SW 1271 (cell line): Measurements from ENCODE around the gene HMCN2.
"Not testable (repeated sequence)": the region's sequence is repeated elsewhere in the genome, so short reads cannot be mapped to it uniquely, and the experiment has no call there.

ENCODE experiments used
- DNase-seq, 2 experiments: peaks; one replicate each; lab custom pipeline; 2025; lab: John Stamatoyannopoulos, UW

The HMCN2 gene

DNA sequence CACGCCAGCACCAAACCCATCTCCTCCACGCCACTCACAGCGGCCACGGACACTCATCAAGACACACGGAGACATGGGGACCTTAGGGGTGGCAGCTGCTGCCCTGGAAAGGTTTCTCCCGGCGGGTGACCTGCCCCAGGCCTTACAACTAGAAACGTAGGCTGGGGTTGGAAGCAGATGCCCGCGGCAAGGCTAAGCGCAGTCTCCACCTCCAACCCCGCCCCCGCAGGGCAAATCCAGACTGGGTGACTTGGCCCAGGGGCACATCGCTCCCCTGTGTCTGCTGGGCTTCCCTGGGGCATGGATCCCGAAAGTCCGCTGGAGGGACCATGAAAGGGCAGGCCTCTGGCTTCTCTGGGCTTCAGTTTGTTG, 167.2 kb downstream of the HMCN2 start:
- no peak for DNase-seq

DNA sequence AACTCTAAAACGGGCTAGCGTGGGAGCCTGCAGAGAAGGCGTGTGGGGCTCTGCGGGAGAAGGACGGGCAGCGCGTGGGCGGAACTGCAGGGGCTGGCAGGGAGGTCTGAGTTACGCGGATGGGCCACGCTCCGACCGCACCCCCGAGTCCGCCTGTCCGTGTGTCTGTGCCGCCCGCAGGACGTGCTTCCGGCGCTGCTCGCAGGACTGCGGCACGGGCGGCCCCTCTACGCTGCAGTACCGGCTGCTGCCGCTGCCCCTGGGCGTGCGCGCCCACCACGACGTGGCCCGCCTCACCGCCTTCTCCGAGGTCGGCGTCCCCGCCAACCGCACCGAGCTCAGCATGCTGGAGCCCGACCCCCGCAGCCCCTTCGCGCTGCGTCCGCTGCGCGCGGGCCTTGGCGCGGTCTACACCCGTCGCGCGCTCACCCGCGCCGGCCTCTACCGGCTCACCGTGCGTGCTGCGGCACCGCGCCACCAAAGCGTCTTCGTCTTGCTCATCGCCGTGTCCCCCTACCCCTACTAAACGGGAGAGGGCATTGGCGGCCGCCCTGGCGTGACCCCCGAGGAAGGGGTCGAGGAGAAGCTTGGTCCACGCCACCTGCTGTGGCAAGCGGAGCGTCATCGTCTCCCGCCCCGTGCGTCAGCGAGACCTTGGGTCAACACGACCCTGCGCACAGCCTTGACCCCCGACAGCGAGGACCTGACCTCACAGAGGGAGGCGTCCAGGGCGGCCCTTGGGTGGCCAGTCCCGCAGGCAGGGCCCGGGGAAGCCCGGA, 167.8 kb downstream of the HMCN2 start:
- DNase-seq: peak in 1 of 2 experiments; percentile 66

DNA sequence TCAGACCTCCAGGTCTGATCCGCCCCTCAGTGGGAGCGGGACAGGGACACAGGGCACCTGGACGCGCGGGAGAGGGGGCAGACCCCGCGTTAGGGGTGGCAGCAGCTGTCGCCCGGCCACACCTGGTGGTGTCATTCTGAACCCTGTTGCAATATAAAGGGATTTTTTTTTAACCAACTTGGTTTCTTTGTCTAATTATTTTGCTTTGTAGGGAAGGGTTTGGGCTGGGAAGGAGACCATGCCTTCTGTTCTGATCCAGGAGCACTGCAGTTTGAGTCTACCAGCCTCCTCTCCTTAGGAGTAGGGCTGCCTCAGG, 168.3 kb downstream of the HMCN2 start:
- no peak for DNase-seq

DNA sequence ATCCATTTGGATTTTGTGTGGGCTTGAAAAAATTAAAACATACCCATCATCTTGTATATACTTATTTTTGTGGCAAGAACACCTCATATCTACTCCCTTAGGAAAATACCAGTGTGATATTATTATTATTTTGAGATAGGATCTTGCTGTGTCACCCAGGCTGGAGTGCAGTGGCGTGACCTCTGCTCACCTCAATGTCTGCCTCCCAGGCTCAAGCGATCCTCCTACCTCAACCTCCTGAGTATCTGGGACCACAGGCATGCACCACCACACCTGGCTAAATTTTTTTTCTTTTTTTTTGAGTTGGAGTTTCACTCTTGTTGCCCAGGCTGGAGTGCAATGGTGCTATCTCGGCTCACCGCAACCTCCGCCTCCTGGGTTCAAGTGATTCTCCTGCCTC, 169.1 kb downstream of the HMCN2 start:
- not testable (repeated sequence) for DNase-seq

DNA sequence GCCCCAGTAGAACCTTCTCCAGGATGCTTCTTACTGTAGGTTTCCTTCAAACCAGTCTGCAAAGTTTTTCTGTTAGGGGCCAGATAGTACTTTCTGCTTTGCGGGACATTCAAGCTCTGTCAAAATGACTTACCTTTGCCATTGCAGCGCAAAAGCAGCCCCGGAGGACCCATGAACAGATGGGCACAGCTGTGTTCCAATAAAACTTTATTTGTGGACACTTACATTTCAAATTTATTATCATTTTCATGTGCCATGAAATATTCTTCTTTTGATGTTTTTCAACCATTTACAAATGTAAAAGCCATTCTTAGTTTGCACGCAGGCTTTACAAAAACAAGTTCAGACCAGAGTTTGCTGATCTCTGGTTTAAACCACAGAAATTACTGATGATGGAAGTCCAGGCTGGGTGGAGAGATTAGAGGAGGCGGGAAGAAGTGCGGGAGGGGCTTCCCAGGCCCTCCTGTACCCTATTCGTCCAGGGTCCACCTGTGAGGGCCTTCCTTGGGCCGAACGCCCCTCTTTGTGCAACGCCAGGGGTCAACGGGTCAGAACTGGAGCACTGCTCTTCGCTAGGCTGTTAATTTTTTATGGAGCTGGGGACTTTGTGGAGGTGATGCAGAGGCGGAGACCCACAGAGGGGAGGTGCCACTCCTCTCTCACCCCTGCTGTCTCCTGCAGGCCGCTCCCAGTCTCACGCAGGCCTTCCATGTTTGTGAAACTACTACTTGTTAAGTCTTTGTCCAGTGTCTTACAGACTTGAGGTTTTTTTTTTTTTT, 171.6 kb downstream of the HMCN2 start:
- no peak for DNase-seq

DNA sequence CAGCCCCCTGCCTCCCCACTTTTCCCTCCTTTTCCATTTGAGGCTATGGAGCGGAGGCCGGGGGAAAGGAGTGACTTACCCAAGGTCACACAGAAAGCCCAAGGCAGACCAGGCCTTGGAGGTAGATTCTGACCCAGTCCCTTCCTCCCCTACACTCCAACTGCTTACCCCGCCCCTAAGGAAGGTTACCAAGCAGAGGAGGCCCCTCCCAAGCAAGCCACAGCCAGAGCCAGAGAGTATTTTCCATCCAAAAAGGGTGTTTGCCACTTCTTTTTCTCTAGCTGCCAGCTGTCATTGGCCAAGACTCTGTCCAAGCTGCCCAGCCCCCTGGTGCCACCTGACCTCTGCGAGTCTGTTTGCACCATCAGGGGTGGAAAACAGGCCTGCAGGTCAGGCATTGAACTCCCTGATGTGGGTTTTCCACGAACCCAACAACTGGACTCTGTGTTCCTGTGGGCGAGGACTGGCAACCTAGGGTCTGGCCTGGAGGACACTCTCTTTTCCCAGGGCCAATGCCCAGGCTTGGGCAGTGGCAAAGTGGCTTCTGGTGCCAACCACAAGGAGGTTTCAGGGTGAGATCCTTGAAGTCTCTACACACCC, 172.9 kb downstream of the HMCN2 start:
- DNase-seq: no peak

GRCh38 chr9:130441031-130441430, 175.5 kb downstream of the HMCN2 start:
- DNase-seq: no peak

- no peak for DNase-seq
These were observed 177.3 kb downstream of the HMCN2 start for GRCh38 chr9:130442746-130443455.

DNA sequence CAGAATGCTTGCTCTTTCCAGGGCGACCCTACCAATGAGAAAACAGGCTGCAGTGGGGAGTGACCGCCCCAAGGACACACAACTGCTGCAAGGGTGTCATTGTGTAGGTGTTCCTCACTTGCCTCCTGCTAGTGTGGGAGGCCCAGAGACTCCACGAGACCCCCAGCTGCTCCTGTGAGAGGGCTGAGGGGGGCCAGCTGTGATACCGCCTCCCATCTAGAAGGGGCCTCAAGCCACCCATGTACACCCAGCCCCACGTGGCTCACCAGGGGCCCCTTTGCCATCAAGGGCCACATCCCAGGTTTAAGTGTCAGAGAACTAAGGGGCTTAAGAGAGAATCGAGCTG, 177.9 kb downstream of the HMCN2 start:
- DNase-seq: no peak

DNA sequence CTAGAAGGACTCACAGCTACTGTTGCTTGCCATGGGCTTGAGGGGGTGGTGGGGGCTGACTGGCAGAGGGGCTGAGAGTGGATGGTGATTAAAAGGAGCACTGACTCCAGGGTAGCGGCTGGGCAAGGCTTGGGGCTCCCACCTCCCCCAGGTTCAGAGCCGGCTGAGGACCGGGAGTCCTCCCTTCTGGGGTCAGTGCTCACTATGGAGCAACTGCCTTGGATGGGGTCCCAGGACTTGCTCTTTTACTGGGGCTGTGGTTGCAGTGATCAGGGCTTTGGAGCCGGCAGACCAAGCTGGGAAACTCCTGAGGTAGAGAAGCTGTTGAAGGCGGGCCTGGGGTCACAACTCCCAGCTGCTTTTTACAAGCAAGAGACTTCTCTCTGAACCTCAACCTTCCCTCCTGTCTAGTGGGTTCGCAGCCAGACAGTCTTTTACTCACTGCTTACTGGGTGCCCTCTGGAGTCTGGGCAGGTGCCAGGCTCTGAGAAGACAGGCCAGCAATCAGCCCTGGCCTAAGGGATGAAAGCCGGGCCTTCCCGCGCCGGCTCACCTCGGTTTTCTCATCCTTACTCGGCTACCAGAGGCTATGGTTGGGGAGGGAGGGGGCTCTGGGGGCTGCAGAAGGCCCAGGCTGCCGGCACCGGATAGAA, 178.4 kb downstream of the HMCN2 start:
- no peak for DNase-seq

DNA sequence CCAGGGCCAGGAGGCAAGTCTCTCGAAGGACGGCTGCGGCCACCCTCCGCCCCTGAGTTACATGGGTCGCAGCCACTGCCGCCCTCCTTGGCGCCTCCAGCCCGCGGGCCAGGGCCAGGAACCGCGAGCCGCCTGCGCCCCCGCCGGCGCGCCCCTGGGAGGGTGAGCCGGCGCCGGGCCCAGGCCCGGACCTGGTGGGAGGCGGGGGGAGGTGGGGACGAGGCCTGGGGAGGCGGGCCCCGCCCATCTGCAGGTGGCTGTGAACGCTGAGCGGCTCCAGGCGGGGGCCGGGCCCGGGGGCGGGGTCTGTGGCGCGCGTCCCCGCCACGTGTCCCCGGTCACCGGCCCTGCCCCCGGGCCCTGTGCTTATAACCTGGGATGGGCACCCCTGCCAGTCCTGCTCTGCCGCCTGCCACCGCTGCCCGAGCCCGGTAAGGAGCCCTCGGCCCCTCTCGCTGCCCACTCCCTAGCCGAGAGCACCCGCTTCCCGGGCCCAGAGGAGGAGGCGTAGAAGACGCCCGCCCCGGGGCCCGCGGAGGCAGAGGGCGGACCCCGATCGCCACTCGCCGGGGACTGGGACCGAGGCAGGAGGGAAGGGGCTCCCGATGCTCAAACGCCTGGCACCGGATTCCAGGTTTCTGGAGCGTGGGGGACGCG, 179.1 kb downstream of the HMCN2 start, which contains the start of gene ASS1:
Gene ASS1, plus strand, starts transcription at position 397 of the 657 bp plus-strand sequence. CDS start 7,268 bp downstream, outside the sequence.
- no peak for DNase-seq

GRCh38 chr9:130445268-130445983, 179.9 kb downstream of the HMCN2 start:
- no peak for DNase-seq

DNA sequence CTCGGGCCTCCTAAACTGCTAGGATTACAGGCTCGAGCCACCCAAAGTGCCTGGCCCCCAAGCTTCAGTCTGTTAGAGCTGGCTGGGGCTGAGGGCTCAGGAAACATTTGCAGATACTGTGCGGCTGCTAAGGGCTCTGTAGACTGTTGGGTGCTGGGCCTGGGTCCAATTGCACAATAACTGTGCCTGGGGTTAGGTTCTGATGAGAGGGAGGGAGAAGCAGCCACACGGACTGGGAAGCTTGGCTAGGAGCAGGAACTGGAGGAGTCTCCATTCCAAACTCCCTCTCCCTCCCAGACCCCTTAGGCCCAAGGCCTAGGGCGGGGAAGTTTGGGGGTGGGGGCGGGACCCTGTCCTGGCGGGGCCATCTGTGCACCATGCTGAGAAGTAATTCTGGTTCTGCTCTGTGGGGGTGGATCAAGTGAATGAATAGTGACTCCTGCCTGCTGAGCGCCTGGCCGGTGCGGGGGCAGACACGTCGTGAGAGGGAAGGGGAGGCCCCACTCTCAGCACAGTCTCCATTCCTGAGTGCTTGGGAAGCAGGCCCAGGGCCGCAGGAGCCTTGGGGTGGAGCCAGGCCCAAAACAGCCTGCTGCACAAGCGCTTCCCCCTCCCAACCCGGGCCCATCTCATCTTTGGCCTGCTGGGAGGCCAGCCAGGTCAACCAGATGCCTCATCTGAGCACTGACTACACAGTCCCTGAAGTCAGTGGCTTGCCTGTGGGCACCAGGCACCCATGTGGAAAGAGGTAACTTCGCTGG, 180.7 kb downstream of the HMCN2 start:
- no peak for DNase-seq

- no peak for DNase-seq
These were observed 181.7 kb downstream of the HMCN2 start for GRCh38 chr9:130447193-130447816.

GRCh38 chr9:130448035-130448624, 182.6 kb downstream of the HMCN2 start:
- no peak for DNase-seq

- no peak for DNase-seq
These were observed 183.4 kb downstream of the HMCN2 start for GRCh38 chr9:130448771-130449603.

GRCh38 chr9:130450344-130451003, 184.9 kb downstream of the HMCN2 start:
- DNase-seq: no peak

- no peak for DNase-seq
These were observed 185.4 kb downstream of the HMCN2 start for GRCh38 chr9:130451004-130451390.
